ENCODE measurements around the gene SERPINA4. TPM values are rescaled to one million over a fixed set of nuclear protein-coding genes. Genes with fewer than 3 reads are reported as not detected.

SERPINA4 gene
- total and polyA plus RNA-seq, 11 donors = not detected

DNA sequence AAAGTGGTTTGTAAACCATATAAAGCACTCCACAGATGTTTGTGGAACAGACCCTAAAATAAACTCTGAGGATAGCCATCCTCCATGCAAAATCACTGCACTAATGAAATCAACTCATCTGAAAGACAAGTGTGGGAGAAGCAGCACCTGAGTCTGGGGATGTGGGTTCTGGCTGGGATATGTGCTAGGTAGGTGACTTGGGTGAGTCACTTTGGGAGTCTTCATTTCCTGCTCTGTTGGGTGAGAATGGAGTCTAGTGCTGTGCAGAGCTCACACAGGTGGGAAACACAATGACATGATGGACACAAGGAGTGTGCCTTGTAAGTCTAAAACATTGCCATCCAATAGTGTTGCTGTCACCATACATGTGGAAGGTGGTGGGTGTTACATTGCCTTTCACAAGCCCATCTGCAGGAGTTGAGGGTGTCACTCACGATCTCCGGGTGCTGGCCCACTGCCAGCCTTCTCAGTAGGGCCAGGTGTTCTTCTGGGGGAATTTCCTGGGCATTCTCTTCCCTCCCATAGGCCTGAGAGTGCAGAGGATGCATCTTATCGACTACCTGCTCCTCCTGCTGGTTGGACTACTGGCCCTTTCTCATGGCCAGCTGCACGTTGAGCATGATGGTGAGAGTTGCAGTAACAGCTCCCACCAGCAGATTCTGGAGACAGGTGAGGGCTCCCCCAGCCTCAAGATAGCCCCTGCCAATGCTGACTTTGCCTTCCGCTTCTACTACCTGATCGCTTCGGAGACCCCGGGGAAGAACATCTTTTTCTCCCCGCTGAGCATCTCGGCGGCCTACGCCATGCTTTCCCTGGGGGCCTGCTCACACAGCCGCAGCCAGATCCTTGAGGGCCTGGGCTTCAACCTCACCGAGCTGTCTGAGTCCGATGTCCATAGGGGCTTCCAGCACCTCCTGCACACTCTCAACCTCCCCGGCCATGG, 2.0 kb downstream of the SERPINA4 start:
- no peak for TF ChIP-seq POLR2A (IDR thresholded peaks at IDR 0.05)
- TF ChIP-seq, protein P1, sequence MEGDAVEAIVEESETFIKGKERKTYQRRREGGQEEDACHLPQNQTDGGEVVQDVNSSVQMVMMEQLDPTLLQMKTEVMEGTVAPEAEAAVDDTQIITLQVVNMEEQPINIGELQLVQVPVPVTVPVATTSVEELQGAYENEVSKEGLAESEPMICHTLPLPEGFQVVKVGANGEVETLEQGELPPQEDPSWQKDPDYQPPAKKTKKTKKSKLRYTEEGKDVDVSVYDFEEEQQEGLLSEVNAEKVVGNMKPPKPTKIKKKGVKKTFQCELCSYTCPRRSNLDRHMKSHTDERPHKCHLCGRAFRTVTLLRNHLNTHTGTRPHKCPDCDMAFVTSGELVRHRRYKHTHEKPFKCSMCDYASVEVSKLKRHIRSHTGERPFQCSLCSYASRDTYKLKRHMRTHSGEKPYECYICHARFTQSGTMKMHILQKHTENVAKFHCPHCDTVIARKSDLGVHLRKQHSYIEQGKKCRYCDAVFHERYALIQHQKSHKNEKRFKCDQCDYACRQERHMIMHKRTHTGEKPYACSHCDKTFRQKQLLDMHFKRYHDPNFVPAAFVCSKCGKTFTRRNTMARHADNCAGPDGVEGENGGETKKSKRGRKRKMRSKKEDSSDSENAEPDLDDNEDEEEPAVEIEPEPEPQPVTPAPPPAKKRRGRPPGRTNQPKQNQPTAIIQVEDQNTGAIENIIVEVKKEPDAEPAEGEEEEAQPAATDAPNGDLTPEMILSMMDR (IDR thresholded peaks at IDR 0.05) = no peak

GRCh38 chr14:94564381-94564780, 3.1 kb downstream of the SERPINA4 start:
- Histone ChIP-seq H3K36me3 (no peaks in the 10 kb centered on the region), H3K4me1 (no peaks in the 10 kb centered on the region), H3K27me3 (peaks cover 0 to 6% (median 0%) of the 10 kb centered on the region in 9 donors), H3K4me3 (no peak overlapping the region), H3K27ac (no peak overlapping the region), H3K9me3 (no peaks in the 10 kb centered on the region)
- no peak for ATAC-seq
- intact Hi-C loops (cut with DNase I) = no loop called here
- TF ChIP-seq, protein P1 (IDR thresholded peaks at IDR 0.05) = no peak
- TF ChIP-seq POLR2A (IDR thresholded peaks at IDR 0.05) = no peak
- no peak for DNase-seq

More for the DNA sequence above, 2.0 kb downstream of the SERPINA4 start:
- no peak overlapping the region for H3K27ac ChIP-seq
- DNase-seq = no peak
- intact Hi-C loops (cut with DNase I) = no loop called here
- H3K36me3 ChIP-seq = no peaks in the 10 kb centered on the region
- no peaks in the 10 kb centered on the region for H3K9me3 ChIP-seq
- no peaks in the 10 kb centered on the region for H3K27me3 ChIP-seq
- no peaks in the 10 kb centered on the region for H3K4me1 ChIP-seq
- WGBS, 4 donors = 85 to 94% (median 86%) methylated on average over 16 of the region's 16 CpGs
- ATAC-seq = no peak
- H3K4me3 ChIP-seq = no peak overlapping the region

GRCh38 chr14:94568186-94568585, 6.9 kb downstream of the SERPINA4 start:
- no peak for ATAC-seq
- H3K4me1 ChIP-seq = peaks cover 0 to 9% (median 0%) of the 10 kb centered on the region in 12 donors
- H3K27me3 ChIP-seq = peaks cover 0 to 10% (median 0%) of the 10 kb centered on the region in 9 donors
- no peak overlapping the region for H3K4me3 ChIP-seq
- TF ChIP-seq POLR2A (IDR thresholded peaks at IDR 0.05) = no peak
- TF ChIP-seq, protein P1 (IDR thresholded peaks at IDR 0.05) = no peak
- H3K36me3 ChIP-seq = no peaks in the 10 kb centered on the region
- H3K27ac ChIP-seq = no peak overlapping the region
- intact Hi-C loops (cut with DNase I) = no loop called here
- DNase-seq = no peak
- WGBS, 4 donors = 78 to 85% (median 83%) methylated on average over 9 of the region's 9 CpGs
- no peaks in the 10 kb centered on the region for H3K9me3 ChIP-seq

DNA sequence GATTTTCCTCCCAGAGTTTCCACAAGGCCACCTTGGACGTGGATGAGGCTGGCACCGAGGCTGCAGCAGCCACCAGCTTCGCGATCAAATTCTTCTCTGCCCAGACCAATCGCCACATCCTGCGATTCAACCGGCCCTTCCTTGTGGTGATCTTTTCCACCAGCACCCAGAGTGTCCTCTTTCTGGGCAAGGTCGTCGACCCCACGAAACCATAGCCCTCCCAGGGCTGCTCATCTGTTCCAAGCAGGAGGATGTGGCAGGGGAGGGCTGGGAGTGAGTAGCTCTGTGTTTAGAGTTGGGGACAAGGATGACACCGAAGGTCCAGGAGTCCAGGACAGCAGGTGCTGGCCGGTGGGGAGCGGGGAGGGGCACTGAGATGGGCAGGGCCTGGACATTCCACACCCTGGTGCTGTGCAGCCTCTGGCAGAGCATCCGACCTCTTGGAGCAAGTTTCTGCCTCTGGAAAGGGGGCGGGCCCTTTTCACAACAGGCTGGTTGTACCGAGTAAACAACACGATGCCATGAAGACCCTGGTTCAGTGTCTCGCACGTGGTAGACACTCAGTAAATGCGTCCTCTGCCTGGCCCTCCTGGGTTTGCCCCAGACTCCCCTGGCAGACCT, 8.2 kb downstream of the SERPINA4 start:
- ATAC-seq (no peak), DNase-seq (no peak)
- Histone ChIP-seq H3K4me1 (peaks cover 0 to 9% (median 0%) of the 10 kb centered on the region in 12 donors), H3K27me3 (peaks cover 0 to 10% (median 0%) of the 10 kb centered on the region in 9 donors), H3K36me3 (no peaks in the 10 kb centered on the region), H3K9me3 (no peaks in the 10 kb centered on the region), H3K27ac (no peak overlapping the region), H3K4me3 (no peak overlapping the region)
- intact Hi-C loops (cut with DNase I) = no loop called here
- TF ChIP-seq, protein P1 (IDR thresholded peaks at IDR 0.05) = no peak
- no peak for TF ChIP-seq POLR2A (IDR thresholded peaks at IDR 0.05)
- 81 to 90% (median 86%) methylated on average over 16 to 20 of the region's 20 CpGs for WGBS, 4 donors
